NCI-H1105 treated with DMSO at 0.1 percent for 48 hours (cell line): ENCODE data around the gene CNGA2.
"Not testable (repeated sequence)": the region's sequence is repeated elsewhere in the genome, so short reads cannot be mapped to it uniquely, and the experiment has no call there.

Experiments used
- DNase-seq: peaks from one replicate; lab custom pipeline; 2025; lab: John Stamatoyannopoulos, UW

The CNGA2 gene

DNA sequence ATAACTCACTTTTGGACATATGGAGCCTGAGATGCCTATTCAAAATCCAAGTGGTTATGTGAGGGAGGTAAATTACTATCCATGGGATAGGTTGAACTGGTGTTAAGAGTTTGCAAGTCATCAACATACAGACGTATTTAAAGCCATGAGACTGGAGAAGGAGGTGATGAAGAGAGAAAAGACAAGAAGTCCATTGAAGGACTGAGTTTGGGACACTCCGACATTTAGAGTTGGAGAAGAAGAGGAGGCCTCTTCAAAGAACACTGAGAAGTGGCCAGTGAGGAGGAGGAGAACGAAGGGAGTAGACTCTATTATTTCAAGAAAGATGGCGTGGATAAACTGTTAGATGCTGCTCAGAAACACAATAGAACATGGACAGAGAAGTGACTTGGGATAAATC is at the start of gene CNGA2:
TSS of gene CNGA2 (plus strand) at position 301 of the 400 bp plus-strand sequence. CDS start 3,738 bp downstream, outside the sequence.
- DNase-seq, result no peak

- no peak for DNase-seq
Observed at GRCh38 chrX:151687635-151688034, 46.9 kb upstream of the CNGA2 start.

GRCh38 chrX:151688695-151689094 is 45.9 kb upstream of the CNGA2 start:
- DNase-seq, result no peak

DNA sequence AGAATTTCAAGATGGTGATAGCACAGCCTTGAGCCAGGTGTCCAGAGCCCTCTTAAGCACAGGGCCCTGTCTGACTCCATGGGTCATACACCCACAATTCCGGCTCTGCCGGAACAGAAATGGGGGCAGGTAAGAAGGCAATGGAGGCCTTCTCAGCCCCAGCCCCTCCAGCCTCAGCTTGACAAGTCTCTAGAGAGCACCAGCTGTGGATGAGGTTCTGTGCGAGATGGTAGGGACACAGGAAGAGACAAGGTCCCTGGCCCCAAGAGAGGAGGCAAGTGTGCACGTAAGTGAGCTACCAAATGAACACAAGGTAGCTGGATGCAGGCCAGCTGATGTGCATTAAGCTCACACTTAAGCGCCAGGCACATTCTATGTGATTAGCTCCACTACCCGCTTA is 41.7 kb upstream of the CNGA2 start:
- no peak for DNase-seq

GRCh38 chrX:151694121-151694520 is 40.4 kb upstream of the CNGA2 start:
- no peak for DNase-seq

DNA sequence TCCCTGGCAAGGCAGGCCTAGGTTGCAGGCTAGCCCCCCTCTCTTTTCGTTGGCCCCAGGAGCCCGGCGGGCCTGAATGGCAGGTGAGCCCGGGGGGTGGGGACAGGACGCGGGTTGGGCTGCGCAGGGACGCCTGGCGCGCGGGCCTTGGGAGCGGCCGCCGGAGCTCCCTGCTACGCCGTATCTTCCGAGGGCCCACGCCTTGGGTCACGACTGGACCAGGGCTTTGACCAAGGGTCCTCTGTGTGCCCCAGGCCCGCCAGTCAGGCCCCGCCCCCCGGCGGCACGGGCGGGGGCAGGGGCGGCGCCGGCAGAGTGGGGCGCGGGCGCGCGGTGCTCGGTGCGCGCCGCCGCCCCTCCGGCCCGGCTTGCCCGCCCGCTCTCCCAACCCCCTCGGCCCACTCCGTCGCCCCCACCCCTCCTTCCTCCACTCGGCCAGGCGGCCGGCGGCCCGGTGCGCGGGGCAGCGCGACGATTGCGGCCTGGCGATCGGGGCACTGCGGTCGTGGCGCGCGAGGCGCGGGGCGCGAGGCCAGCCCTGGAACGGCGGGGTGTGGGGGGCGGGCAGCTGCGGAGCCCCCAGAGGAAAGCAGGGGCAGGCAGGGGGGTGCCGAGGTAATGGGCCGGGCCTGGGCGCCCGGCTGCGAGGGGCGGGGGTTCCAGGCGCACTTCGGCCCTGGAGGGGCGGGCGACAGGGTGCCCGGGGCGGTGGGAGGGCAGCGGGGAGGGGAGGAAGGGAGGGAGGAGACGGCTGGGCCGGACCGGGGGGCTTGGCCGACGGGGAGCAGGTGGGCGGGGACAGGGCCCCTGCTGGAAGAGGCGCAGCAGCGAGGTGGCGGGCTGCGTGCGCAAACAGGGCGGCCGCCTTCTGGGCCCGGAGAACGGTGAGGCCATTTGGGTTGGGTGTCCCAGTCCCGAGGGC is 39.6 kb upstream of the CNGA2 start, which contains the start of gene PRRG3:
TSS of gene PRRG3 (plus strand) at position 798 of the 922 bp plus-strand sequence. CDS start 3,357 bp downstream, outside the sequence.
- no peak for DNase-seq

GRCh38 chrX:151695583-151696340 is 38.8 kb upstream of the CNGA2 start:
- no peak for DNase-seq

GRCh38 chrX:151697082-151697481 is 37.5 kb upstream of the CNGA2 start:
- not testable (repeated sequence) for DNase-seq

- DNase-seq, result no peak
Observed at GRCh38 chrX:151697522-151697921, 37.0 kb upstream of the CNGA2 start.

GRCh38 chrX:151698485-151698884 is 36.1 kb upstream of the CNGA2 start:
- DNase-seq, result no peak

DNA sequence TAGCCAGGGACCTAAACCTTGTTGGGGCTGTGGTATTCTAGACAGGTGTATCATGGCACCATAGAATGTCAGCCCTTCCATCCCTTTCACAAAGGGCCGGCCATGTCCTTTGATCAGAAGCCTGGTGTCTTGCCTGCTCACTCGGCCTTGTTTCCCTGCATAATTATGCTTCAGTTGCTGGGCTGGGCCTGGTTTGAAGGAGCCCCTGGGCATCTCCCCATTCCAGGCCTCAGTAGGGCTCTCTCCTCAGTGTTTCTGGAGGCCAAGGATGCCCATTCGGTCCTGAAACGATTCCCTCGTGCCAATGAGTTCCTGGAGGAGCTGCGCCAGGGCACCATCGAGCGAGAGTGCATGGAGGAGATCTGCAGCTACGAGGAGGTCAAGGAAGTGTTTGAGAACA is 34.8 kb upstream of the CNGA2 start:
- DNase-seq, result no peak

GRCh38 chrX:151700581-151700980 is 34.0 kb upstream of the CNGA2 start:
- no peak for DNase-seq

- DNase-seq, result no peak
Observed at GRCh38 chrX:151701071-151701470, 33.5 kb upstream of the CNGA2 start.

DNA sequence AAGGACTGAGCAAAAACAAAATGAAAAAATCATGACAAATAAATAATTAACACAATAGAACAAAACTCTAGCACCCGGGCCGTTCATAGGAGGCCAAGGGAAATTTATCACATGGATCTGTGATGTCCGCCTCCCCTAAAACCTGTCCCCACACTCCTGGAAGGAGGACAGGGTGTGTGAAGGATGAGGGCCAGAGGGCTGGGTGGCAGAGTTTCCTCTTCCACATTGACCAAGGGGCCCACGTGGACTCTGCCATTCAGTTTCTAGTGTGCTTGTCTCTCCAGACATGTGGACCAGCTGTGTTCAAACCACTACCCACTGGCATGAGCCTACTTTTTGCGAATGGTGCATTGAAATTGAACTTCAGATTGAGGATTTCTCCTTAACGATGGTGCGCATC is 33.0 kb upstream of the CNGA2 start:
- no peak for DNase-seq

GRCh38 chrX:151702026-151702714 is 32.4 kb upstream of the CNGA2 start:
- DNase-seq, result no peak

DNA sequence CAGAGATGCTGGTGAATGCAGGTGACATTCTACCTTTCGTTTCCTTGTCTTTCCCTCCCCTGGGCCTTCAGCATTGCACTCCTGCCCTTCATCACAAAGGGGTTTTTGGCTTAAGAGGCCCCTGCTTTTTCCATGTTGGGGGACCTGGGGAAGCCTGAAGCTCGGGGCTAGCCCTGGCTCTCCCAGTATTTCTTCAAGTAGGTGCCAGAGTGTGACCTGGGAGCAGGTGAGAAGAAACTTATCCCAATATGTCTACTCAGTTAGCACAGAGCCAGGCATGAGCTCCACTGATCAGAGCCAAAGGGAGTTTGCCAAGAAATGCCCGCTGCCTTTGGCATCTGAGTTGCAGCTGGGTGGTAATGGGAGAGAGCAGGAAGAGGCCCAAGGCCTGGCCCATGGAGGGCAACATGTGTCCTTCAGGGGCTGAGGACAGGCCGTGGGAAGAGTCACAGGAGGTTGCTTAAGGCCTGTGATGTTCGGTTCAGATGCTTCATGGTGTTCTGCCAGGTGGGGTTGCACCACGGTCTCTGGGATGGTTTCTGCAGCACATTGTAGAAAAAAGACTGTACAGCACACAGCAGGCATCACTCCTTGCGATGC is 31.7 kb upstream of the CNGA2 start:
- no peak for DNase-seq

DNA sequence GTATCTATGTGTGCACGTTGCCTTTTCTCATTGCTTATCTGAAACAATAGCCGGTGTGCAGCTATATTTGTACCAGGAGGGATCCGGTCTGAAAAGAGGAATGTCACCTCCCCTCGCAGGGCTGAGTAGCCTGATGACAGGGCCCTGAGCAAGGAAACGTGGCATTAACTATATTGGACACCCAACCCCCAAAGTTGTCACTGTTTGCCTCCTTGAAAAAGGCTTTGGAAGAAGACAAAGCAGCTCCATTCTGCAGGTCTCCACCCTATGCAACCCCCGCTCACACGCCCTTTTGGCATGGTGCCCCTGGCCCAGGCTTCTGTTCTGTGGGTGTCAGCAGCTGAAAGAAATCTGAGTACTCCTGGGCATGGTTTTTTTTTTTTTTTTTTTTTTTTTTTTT is 31.1 kb upstream of the CNGA2 start:
- DNase-seq, result peak; percentile 85

- DNase-seq, result peak; percentile 51
Observed at GRCh38 chrX:151704041-151704663, 30.4 kb upstream of the CNGA2 start.

- DNase-seq, result no peak
Observed at GRCh38 chrX:151708821-151709220, 25.7 kb upstream of the CNGA2 start.

DNA sequence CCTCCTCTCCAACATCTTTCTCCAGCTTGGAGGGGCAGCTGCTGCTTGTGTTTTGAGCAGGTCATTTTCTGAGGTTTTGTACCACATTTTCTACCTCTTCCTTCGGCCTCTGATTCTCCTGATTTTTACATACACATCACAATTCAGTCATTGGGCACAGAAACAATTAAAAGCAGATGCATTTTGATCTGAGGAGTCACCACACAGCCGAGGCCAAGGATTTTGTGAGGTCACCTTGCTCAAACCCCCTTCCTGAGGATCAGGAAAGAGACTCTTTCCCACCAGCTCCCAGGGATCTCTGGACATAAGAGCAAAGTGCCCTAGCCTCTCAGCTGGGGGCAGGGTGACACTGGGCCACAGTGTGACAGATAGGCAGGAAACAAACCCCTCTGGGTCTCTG is 24.1 kb upstream of the CNGA2 start:
- DNase-seq, result no peak

DNA sequence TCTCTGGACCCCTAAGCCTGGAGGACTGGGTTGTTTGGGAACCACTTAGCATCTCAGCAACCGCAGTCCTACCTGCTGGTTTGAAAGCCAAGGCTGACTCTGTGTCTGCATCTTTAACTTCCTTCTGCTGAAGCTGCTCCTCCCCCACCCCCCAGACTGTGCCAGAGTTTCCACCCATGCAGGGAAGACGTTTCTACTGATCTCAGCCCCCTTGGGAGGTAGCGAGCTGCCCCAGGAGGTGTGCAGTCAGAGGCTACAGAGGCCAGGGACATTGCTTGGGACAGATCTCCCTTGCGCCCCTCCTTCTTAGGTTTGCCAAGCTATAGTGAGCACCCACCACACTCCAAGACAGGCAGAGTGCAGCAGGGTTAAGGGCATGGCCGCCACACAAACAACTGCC is 23.4 kb upstream of the CNGA2 start:
- DNase-seq, result no peak
